K562 (cell line): ENCODE data around the gene CEBPE. TPM values are rescaled to one million over a fixed set of nuclear protein-coding genes. Genes with fewer than 3 reads are reported as not detected.

ENCODE experiments used
- ARHGAP35 ChIP-seq: fragments of 450-650 bp; IDR thresholded peaks from 2 replicates; pipeline ENCODE4 v1.6.1; 2018; ENCODE audit not compliant: partially characterized antibody
- BCOR ChIP-seq: fragments of 450-650 bp; IDR thresholded peaks from 2 replicates; pipeline ENCODE4 v1.6.1; 2016
- CHD7 ChIP-seq: fragments of 200-600 bp; sonication (generic); IDR thresholded peaks from one replicate; pipeline ENCODE4 v1.6.1; 2012; ENCODE audit warnings: mild to moderate bottlenecking, low read depth, low read length, inconsistent platforms
- DPF2 ChIP-seq: fragments of 450-650 bp; IDR thresholded peaks from 2 replicates; pipeline ENCODE4 v1.6.1; 2016
- E2F6 ChIP-seq, 2 experiments: IDR thresholded peaks; 2 replicates each; pipeline ENCODE4 v1.6.1; 2011; ENCODE audit warnings: borderline replicate concordance in 1 of 2, control low read depth in 1 of 2, low read depth in 1 of 2, low read length in 1 of 2, mild to moderate bottlenecking in 1 of 2, mixed read lengths in 1 of 2, moderate library complexity in 1 of 2; ENCODE audit not compliant: insufficient read depth in 1 of 2, insufficient read length in 1 of 2, poor library complexity in 1 of 2, severe bottlenecking in 1 of 2; ENCODE audit errors: extremely low read depth in 1 of 2
- KHSRP ChIP-seq: fragments of 450-650 bp; IDR thresholded peaks from 2 replicates; pipeline ENCODE4 v1.6.1; 2017
- NEUROD1 ChIP-seq: fragments of 150-350 bp; IDR thresholded peaks from 2 replicates; pipeline ENCODE4 v1.6.1; 2014; ENCODE audit warnings: borderline replicate concordance, low read length, low read depth; ENCODE audit not compliant: partially characterized antibody
- NR3C1 ChIP-seq: sonication (generic); formaldehyde crosslinking; IDR thresholded peaks from 2 replicates; pipeline ENCODE4 v1.8.1; 2022; ENCODE audit warnings: missing genetic modification reagents
- SFPQ ChIP-seq: fragments of 200-400 bp; formaldehyde crosslinking; IDR thresholded peaks from 2 replicates; pipeline ENCODE4 v1.6.1; 2017; ENCODE audit warnings: mild to moderate bottlenecking, low read depth, low read length, moderate library complexity
- TSC22D4 ChIP-seq: fragments of 450-650 bp; IDR thresholded peaks from 2 replicates; pipeline ENCODE4 v1.6.1; 2016; ENCODE audit warnings: missing genetic modification characterization, missing biosample characterization, control low read depth
- XRCC5 ChIP-seq: fragments of 200-400 bp; formaldehyde crosslinking; IDR thresholded peaks from 2 replicates; pipeline ENCODE4 v1.6.1; 2017; ENCODE audit warnings: low read depth, mild to moderate bottlenecking, low read length
- ZFX ChIP-seq: sonication (generic); formaldehyde crosslinking; IDR thresholded peaks from 2 replicates; pipeline ENCODE4 v1.8.0; 2022; ENCODE audit warnings: mild to moderate bottlenecking, missing genetic modification reagents, moderate library complexity
- ZNF785 ChIP-seq: fragments of 250-450 bp; sonication (Bioruptor Pico); IDR thresholded peaks from 2 replicates; pipeline ENCODE4 v1.4.0; 2020; ENCODE audit warnings: mild to moderate bottlenecking
- ZSCAN32 ChIP-seq: fragments of 450-650 bp; formaldehyde crosslinking; IDR thresholded peaks from 2 replicates; pipeline ENCODE4 v1.4.0; 2020; ENCODE audit warnings: mild to moderate bottlenecking, moderate library complexity
- polyA plus RNA-seq, 8 experiments: library from polyadenylated mRNA; depleted of rRNA in 4 of 8; stranded (reverse) in 5 of 8; unstranded in 3 of 8; fragments of >200 nt; fragmentation: Nextera tagmentation in 2 of 8; fragmentation: Illumina TruSeq in 1 of 8; extraction: Ambion mirVana in 2 of 8; extraction: Trizol in 1 of 8; gene quantifications; 2 replicates each; pipeline versions ENCODE4 v1.2.1 to v1.2.3, GENCODE V29; 2011 to 2014; ENCODE audit warnings: inconsistent platforms in 1 of 8, missing spikeins in 1 of 8
- total RNA-seq, 7 experiments: library from RNA; depleted of rRNA in 6 of 7; stranded (reverse); fragments of >200 nt in 6 of 7; fragmentation: Illumina TruSeq in 2 of 7; extraction: Trizol in 2 of 7; gene quantifications; 2 replicates each; pipeline versions ENCODE4 v1.2.1 to v1.2.3, GENCODE V29; 2011 to 2021; ENCODE audit warnings: low replicate concordance in 1 of 7

The CEBPE gene
- total and polyA plus RNA-seq, 9 of the 15 experiments (the other 6 are each of a cell fraction or from before 2014, with no cell fraction given) = 0.09 to 0.15 (median 0.13) TPM; not detected in 6

- TF ChIP-seq CHD7 (no peak), ARHGAP35 (peak; percentile 74), KHSRP (peak; percentile 51; the same call in 1 of the 2 replicates), SFPQ (no peak), TSC22D4 (tag) (no peak), DPF2 (peak; percentile 73), ZSCAN32 (CRISPR knock-in tag) (no peak), BCOR (no peak), NR3C1 (CRISPR knock-in tag) (no peak), ZNF785 (CRISPR knock-in tag) (no peak), E2F6 (IDR thresholded peaks at IDR 0.05; ENCODE audit: borderline replicate concordance in 1 of 2, extremely low read depth in 1 of 2, insufficient read depth in 1 of 2, insufficient read length in 1 of 2, low read depth in 1 of 2, low read length in 1 of 2, poor library complexity in 1 of 2, severe bottlenecking in 1 of 2) (no peak), NEUROD1 (no peak), ZFX (CRISPR knock-in tag) (no peak), XRCC5 (no peak)
These were observed 24.9 kb downstream of the CEBPE start (continued) for GRCh38 chr14:23093991-23094665.
